MV-4-11 (cell line): Measurements from ENCODE around the gene MYO1E.
"Not testable (repeated sequence)": the region's sequence is repeated elsewhere in the genome, so short reads cannot be mapped to it uniquely, and the experiment has no call there.

ENCODE experiments used
- DNase-seq: peaks from one replicate; lab custom pipeline; 2025; lab: John Stamatoyannopoulos, UW

Gene MYO1E

GRCh38 chr15:59166166-59166565 lies 206.5 kb downstream of the MYO1E start:
- no peak for DNase-seq

DNA sequence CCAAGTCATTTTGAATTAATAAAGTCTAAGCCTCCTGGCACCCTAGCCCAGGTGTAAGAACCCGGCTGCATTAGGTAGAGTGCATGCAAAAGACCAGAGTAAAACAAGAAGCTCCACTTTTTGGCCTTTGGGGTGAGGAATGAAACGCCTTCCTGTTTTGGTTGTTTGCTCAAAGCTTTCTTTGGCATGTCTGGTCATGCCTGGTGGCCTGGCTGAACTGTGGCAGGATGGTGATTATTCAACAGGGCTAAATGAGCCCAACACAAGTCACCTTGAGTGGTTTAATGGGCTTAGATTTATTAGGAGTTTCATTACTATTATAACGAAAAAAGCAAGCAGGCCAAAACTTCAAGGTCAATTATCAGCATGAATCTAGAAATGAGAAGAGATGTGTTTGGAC lies 206.9 kb downstream of the MYO1E start:
- DNase-seq = peak; percentile 44

- DNase-seq = not testable (repeated sequence)
Measured at GRCh38 chr15:59162080-59162479, 210.6 kb downstream of the MYO1E start.

DNA sequence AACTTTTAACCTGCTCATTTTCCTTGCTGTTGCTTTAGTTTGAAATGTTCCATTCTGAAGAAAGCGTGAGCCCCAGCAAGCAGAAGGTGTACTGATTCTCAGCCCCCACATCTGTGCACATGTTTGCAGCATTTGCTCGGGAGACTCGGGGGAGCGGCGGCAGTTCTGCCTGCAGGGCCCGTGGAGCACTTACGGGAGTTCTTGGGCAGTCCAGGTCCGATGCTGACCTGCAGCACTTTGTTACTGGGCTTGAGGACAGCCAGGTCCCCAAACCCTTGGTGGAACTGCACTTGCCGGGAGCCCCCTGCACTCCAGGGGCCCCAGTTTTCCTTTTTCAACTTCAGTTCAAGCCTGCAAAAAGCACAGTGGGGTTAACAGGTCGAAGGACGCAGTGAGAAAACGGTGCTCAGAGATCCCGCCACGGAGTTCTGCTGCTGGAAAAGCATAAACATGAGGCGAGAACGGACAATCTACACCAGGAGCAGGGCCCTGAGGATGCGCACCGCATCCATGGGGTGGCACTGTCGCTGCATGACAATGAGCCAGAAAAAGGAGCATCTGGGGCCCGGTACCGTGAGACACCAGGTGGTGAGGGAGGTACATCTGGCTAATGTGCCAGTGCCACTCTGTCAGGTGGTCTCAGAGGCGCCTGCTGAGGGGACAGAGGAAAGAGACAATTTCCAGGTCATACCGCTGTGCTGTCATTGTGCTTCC lies 211.6 kb downstream of the MYO1E start:
- DNase-seq = no peak

DNA sequence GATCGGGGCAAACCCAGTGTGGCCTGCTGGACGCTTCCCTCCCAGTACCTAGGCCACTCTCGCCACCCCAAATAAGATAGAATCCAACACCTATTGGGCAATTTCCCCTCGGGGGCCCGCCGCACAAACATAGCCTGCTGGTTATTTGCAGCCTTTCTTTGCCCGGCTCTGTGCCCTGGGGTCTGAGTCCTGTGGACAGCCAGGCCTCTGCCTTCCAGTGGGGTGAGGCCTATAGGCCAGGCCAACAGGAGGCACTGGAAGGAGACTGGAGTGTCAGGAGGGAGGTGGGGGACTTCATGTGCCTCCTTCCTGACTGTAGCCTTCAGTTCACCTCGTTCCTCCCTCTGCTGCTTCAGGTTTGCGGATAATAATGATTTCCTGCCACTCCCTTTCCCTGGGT lies 213.5 kb downstream of the MYO1E start:
- DNase-seq = no peak

GRCh38 chr15:59158701-59159034 lies 214.0 kb downstream of the MYO1E start:
- DNase-seq = no peak

GRCh38 chr15:59157840-59158700 lies 214.6 kb downstream of the MYO1E start:
- DNase-seq = no peak

DNA sequence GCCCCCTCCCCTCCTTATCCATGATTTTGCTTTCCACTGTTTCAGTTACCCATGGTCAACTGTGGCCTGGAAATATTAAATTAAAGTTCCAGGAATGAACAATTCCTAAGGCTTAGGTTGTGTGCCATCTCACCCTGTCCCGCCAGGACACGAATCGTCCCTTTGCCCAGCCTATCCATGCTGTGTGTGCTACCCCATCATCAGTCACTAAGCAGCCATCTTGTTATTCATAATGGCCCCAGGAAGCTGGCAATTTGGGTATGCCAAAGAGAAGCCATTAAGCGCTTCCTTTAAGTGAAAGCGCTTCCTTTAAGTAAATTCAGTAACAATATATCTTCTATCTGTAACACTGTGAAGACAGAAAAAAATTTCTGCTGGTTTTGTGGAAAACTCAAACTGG lies 215.3 kb downstream of the MYO1E start:
- no peak for DNase-seq

DNA sequence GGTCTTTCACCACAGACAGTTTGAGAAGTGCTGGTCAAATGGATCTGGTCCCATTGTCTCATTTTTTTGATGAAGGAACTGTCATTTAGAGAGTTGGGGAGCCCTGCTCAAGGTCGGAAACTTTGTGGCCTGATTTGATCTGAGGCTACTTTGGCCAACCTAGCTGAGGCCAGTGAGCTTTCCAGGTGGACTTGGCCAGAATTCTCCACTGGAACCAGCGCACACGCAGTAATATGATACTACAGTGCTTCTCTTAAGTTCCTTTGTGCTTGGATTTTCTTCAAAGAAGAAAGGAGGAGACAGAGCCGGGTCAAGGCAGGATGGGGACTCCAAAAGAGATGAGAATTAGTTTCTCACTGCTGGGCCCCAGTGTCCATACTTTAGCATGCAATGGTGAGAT lies 217.2 kb downstream of the MYO1E start:
- DNase-seq = no peak

GRCh38 chr15:59154243-59154642 lies 218.4 kb downstream of the MYO1E start:
- no peak for DNase-seq

DNA sequence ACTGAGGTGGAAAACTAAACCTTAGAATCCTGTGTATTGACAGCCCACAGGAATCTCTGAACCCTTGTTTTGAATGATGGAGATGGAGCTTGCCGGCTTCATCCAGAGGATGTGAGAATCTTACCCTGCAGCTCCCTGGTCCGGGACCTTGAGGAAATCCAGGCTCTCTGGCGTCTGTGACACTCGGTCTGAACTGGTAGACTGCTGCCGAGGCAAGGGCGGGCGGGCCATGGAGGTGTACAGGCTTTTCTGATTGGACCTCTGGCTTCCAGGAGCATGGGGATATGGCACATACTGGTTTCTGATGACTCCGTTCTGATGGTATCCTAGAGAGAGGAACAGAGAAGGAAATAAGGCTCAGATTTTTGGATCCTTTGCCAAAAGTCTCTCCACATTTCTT lies 219.2 kb downstream of the MYO1E start:
- DNase-seq = no peak

- DNase-seq = no peak
Measured at GRCh38 chr15:59152694-59153450, 219.8 kb downstream of the MYO1E start.

GRCh38 chr15:59150185-59150584 lies 222.5 kb downstream of the MYO1E start:
- no peak for DNase-seq

- no peak for DNase-seq
Measured at GRCh38 chr15:59148153-59148833, 224.4 kb downstream of the MYO1E start.

GRCh38 chr15:59147666-59148065 lies 225.0 kb downstream of the MYO1E start:
- no peak for DNase-seq

- peak; percentile 8 for DNase-seq
Measured at GRCh38 chr15:59144594-59144993, 228.1 kb downstream of the MYO1E start.

GRCh38 chr15:59143281-59143680 lies 229.4 kb downstream of the MYO1E start:
- DNase-seq = no peak

DNA sequence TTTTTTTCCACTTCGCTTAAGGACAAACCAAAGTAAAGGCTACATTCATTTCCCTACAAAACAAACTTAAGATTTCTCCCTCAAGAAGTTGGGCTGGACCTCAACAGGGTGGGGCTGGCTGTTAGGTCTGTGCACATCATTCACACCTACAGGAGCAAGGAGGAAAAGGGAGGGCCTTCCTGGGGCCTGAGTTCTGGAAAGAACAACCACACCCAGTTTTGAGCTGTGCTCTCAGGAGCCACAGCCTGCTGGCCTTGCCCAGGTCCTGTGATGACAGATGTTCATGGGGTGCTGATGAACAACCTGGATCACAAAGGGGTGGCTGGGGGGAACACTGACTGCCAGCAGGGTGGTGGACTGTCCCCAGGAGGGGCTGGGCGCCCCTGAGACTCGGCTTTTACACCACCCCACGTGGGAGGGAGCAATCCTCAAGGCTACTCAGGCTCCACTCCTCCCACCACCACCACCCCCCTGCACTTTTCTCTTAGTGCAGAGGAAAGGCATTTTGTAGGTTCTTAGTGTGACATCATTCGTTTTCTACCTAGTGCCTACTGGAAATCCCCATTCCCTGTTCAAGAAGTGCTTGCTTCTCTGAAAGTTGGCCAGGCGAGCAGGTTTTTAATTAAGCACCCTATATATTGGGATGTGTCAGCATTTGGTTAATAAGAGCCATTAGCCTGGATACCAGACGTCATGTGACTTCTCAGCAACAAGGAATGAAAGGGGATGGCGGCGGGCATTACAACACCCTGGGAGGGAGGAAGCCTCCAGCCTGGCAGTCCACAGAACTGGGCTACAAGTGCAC lies 232.0 kb downstream of the MYO1E start:
- DNase-seq = no peak

- peak; percentile 53 for DNase-seq
Measured at GRCh38 chr15:59138243-59138642, 234.4 kb downstream of the MYO1E start.

DNA sequence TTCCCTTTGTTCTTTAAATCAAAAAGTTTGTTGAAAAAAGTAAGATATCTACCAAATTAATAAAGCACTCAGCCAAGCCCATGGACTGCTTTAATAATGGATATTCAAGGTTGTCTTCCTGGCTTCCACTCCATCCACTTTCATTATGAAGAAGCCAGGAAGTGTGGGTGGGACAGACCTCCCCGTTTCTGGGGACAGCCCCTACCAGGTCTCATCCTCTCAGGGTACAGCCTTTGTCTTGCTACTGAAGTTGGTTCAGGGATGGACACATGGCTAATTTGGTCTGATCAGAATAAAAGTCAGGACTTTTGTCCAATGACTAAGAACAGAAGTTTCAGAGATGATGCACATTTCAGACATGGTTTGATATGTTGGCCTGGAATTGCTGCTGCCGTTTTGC lies 235.1 kb downstream of the MYO1E start:
- no peak for DNase-seq

GRCh38 chr15:59133929-59134427 lies 238.7 kb downstream of the MYO1E start:
- no peak for DNase-seq
